ENCODE results near the gene SIAH2. TPM values are rescaled to one million over a fixed set of nuclear protein-coding genes. Genes with fewer than 3 reads are reported as not detected.

The SIAH2 gene
- total and polyA plus RNA-seq, 7 experiments from 2014 or later, result 13.9 to 39.2 (median 27.4) TPM

GRCh38 chr3:150761831-150762661 lies 923 bp downstream of the SIAH2 start:
- Histone ChIP-seq H3K4me1 (ENCODE audit: control insufficient read depth in 2 of 2, insufficient read depth in 2 of 2, low read length in 2 of 2) (peaks cover 22 to 26% of the 10 kb centered on the region in 2 donors), H3K4me3 (ENCODE audit: low read length) (peak overlapping the region; percentile 81), H3K36me3 (ENCODE audit: control insufficient read depth in 2 of 3, insufficient read depth in 3 of 3, low read length in 3 of 3) (peaks cover 0 to 3% (median 0%) of the 10 kb centered on the region in 3 experiments), H3K27ac (ENCODE audit: low read depth, low read length) (peak overlapping the region; percentile 99), H3K9me3 (ENCODE audit: control insufficient read depth in 2 of 3, low read length in 3 of 3) (no peaks in the 10 kb centered on the region), H3K27me3 (ENCODE audit: control insufficient read depth in 2 of 2, insufficient read depth in 2 of 2, low read length in 2 of 2) (no peaks in the 10 kb centered on the region)
- H3K4me3 Mint-ChIP-seq, result peak overlapping the region; percentile 86 to 98 (median 95)
- peaks cover 0 to 1% (median 0%) of the 10 kb centered on the region in 11 donors for H3K9me3 Mint-ChIP-seq
- no peaks in the 10 kb centered on the region for H3K27me3 Mint-ChIP-seq
- ChIA-PET POLR2A (interaction anchor here (0.6 to 6.5 kb wide), 16 partner anchors 10 to 1010 kb away, joined by 3 to 70 read pairs (median 8); partner anchors contain the start of genes COMMD2, EIF2A, ERICH6 and GPR171), CTCF (interaction anchor here (0.7 to 1.1 kb wide), 3 partner anchors 9 to 40 kb away, joined by 3 read pairs; no protein-coding TSS in a partner anchor)
- intact Hi-C loops (cut with micrococcal nuclease), result loop anchor here (2.0 to 10.0 kb wide), 11 partner anchors 235 to 1767 kb away; partner anchors contain the start of genes GPR171 (in 2 of the 2), COMMD2 (in 1 of the 2), GYG1 (in 1 of the 2) and HLTF (in 1 of the 2)
- peaks cover 0 to 24% (median 7%) of the 10 kb centered on the region in 5 donors for H3K36me3 Mint-ChIP-seq
- H3K4me1 Mint-ChIP-seq, result peaks cover 32 to 71% (median 56%) of the 10 kb centered on the region in 7 donors
- peak in 8 of 9 donors; percentile 16 to 46 (median 24) for DNase-seq
- ATAC-seq, result no peak
- H3K27ac Mint-ChIP-seq, result peak overlapping the region; percentile 88 to 100 (median 96)

GRCh38 chr3:150760431-150761200 lies 2.4 kb downstream of the SIAH2 start:
- ChIA-PET POLR2A (interaction anchor here (1.9 to 6.5 kb wide), 7 partner anchors 8 to 441 kb away, joined by 4 to 70 read pairs (median 24); partner anchors contain the start of genes EIF2A, ERICH6, GPR171 and SELENOT), CTCF (interaction anchor here (2.0 kb wide), 1 partner anchor 27 kb away, joined by 5 read pairs; no protein-coding TSS in a partner anchor)
- Histone ChIP-seq H3K9me3 (ENCODE audit: control insufficient read depth in 2 of 3, low read length in 3 of 3) (no peaks in the 10 kb centered on the region), H3K27me3 (ENCODE audit: control insufficient read depth in 2 of 2, insufficient read depth in 2 of 2, low read length in 2 of 2) (no peaks in the 10 kb centered on the region), H3K4me3 (ENCODE audit: low read length) (peak overlapping the region; percentile 81), H3K4me1 (ENCODE audit: control insufficient read depth in 2 of 2, insufficient read depth in 2 of 2, low read length in 2 of 2) (peaks cover 22 to 29% of the 10 kb centered on the region in 2 donors), H3K36me3 (ENCODE audit: control insufficient read depth in 2 of 3, insufficient read depth in 3 of 3, low read length in 3 of 3) (peaks cover 0 to 3% (median 0%) of the 10 kb centered on the region in 3 experiments), H3K27ac (ENCODE audit: low read depth, low read length) (peak overlapping the region; percentile 99)
- intact Hi-C loops (cut with micrococcal nuclease), result loop anchor here (1.0 to 10.0 kb wide), 14 partner anchors 9 to 1766 kb away; partner anchors contain the start of genes COMMD2 (in 1 of the 2), GPR171 (in 1 of the 2), GYG1 (in 1 of the 2) and HLTF (in 1 of the 2)
- ATAC-seq (no peak), DNase-seq (peak in 4 of 9 donors; percentile 12 to 56 (median 28))
- peak overlapping the region; percentile 88 to 100 (median 96) for H3K27ac Mint-ChIP-seq
- peaks cover 38 to 73% (median 69%) of the 10 kb centered on the region in 7 donors for H3K4me1 Mint-ChIP-seq
- peaks cover 0 to 1% (median 0%) of the 10 kb centered on the region in 11 donors for H3K9me3 Mint-ChIP-seq
- H3K36me3 Mint-ChIP-seq, result peaks cover 0 to 29% (median 7%) of the 10 kb centered on the region in 5 donors
- H3K4me3 Mint-ChIP-seq, result peak overlapping the region; percentile 86 to 98 (median 95)
- no peaks in the 10 kb centered on the region for H3K27me3 Mint-ChIP-seq

- Mint-ChIP-seq H3K9me3 (peaks cover 0 to 1% (median 0%) of the 10 kb centered on the region in 11 donors), H3K36me3 (peaks cover 0 to 30% (median 7%) of the 10 kb centered on the region in 5 donors), H3K27ac (peak overlapping the region; percentile 78 to 100 (median 93)), H3K27me3 (no peaks in the 10 kb centered on the region), H3K4me1 (peaks cover 40 to 72% (median 67%) of the 10 kb centered on the region in 7 donors), H3K4me3 (peak overlapping the region; percentile 86 to 98 (median 95))
- H3K4me3 ChIP-seq (ENCODE audit: low read length), result peak overlapping the region; percentile 81
- H3K4me1 ChIP-seq (ENCODE audit: control insufficient read depth in 2 of 2, insufficient read depth in 2 of 2, low read length in 2 of 2), result peaks cover 22 to 29% of the 10 kb centered on the region in 2 donors
- no peaks in the 10 kb centered on the region for H3K27me3 ChIP-seq (ENCODE audit: control insufficient read depth in 2 of 2, insufficient read depth in 2 of 2, low read length in 2 of 2)
- ChIA-PET POLR2A (interaction anchor here (0.8 to 6.5 kb wide), 2 partner anchors 157 to 220 kb away, joined by 4 to 40 read pairs; partner anchors contain the start of gene SELENOT), CTCF (interaction anchor here (0.6 to 2.0 kb wide), 2 partner anchors 28 to 406 kb away, joined by 3 to 5 read pairs; no protein-coding TSS in a partner anchor)
- H3K9me3 ChIP-seq (ENCODE audit: control insufficient read depth in 2 of 3, low read length in 3 of 3), result no peaks in the 10 kb centered on the region
- no peak for DNase-seq
- H3K27ac ChIP-seq (ENCODE audit: low read depth, low read length), result peak overlapping the region; percentile 99
- peaks cover 0 to 3% (median 0%) of the 10 kb centered on the region in 3 experiments for H3K36me3 ChIP-seq (ENCODE audit: control insufficient read depth in 2 of 3, insufficient read depth in 3 of 3, low read length in 3 of 3)
- ATAC-seq, result no peak
- intact Hi-C loops (cut with micrococcal nuclease), result loop anchor here (1.0 to 10.0 kb wide), 14 partner anchors 9 to 1765 kb away; partner anchors contain the start of genes COMMD2 (in 1 of the 2), GPR171 (in 1 of the 2), GYG1 (in 1 of the 2) and HLTF (in 1 of the 2)
Observed at GRCh38 chr3:150759947-150760346, 3.0 kb downstream of the SIAH2 start.

- Histone ChIP-seq H3K36me3 (ENCODE audit: control insufficient read depth in 2 of 3, insufficient read depth in 3 of 3, low read length in 3 of 3) (peaks cover 0 to 3% (median 0%) of the 10 kb centered on the region in 3 experiments), H3K4me1 (ENCODE audit: control insufficient read depth in 2 of 2, insufficient read depth in 2 of 2, low read length in 2 of 2) (peaks cover 18 to 28% of the 10 kb centered on the region in 2 donors), H3K4me3 (ENCODE audit: low read length) (peak overlapping the region; percentile 81), H3K27me3 (ENCODE audit: control insufficient read depth in 2 of 2, insufficient read depth in 2 of 2, low read length in 2 of 2) (no peaks in the 10 kb centered on the region), H3K9me3 (ENCODE audit: control insufficient read depth in 2 of 3, low read length in 3 of 3) (no peaks in the 10 kb centered on the region), H3K27ac (ENCODE audit: low read depth, low read length) (peak overlapping the region; percentile 99)
- POLR2A ChIA-PET, result interaction anchor here (0.8 to 6.5 kb wide), 3 partner anchors 17 to 220 kb away, joined by 3 to 40 read pairs (median 4); partner anchors contain the start of gene SELENOT
- Mint-ChIP-seq H3K4me1 (peaks cover 38 to 72% (median 62%) of the 10 kb centered on the region in 7 donors), H3K27ac (peak overlapping the region in 6 of 9 donors; percentile 88 to 100 (median 96)), H3K27me3 (no peaks in the 10 kb centered on the region), H3K9me3 (peaks cover 0 to 1% (median 0%) of the 10 kb centered on the region in 11 donors), H3K4me3 (peak overlapping the region in 9 of 10 donors; percentile 86 to 98 (median 94)), H3K36me3 (peaks cover 0 to 35% (median 9%) of the 10 kb centered on the region in 5 donors)
- CTCF ChIA-PET, result interaction anchor here (0.6 to 2.0 kb wide), 3 partner anchors 29 to 405 kb away, joined by 3 to 5 read pairs (median 3); no protein-coding TSS in a partner anchor
- intact Hi-C loops (cut with micrococcal nuclease), result no loop called here
- no peak for DNase-seq
- ATAC-seq, result no peak
Observed at GRCh38 chr3:150759319-150759718, 3.6 kb downstream of the SIAH2 start.

- H3K36me3 Mint-ChIP-seq, result peaks cover 3 to 45% (median 20%) of the 10 kb centered on the region in 5 donors
- ATAC-seq (no peak), DNase-seq (no peak)
- H3K9me3 Mint-ChIP-seq, result peaks cover 0 to 5% (median 0%) of the 10 kb centered on the region in 11 donors
- peaks cover 21 to 23% of the 10 kb centered on the region in 2 donors for H3K4me1 ChIP-seq (ENCODE audit: control insufficient read depth in 2 of 2, insufficient read depth in 2 of 2, low read length in 2 of 2)
- intact Hi-C loops (cut with micrococcal nuclease), result no loop called here
- H3K27ac ChIP-seq (ENCODE audit: low read depth, low read length), result no peak overlapping the region
- ChIA-PET CTCF (no interaction called here), POLR2A (no interaction called here)
- H3K36me3 ChIP-seq (ENCODE audit: control insufficient read depth in 2 of 3, insufficient read depth in 3 of 3, low read length in 3 of 3), result peaks cover 0 to 7% (median 0%) of the 10 kb centered on the region in 3 experiments
- no peaks in the 10 kb centered on the region for H3K9me3 ChIP-seq (ENCODE audit: control insufficient read depth in 2 of 3, low read length in 3 of 3)
- H3K4me3 ChIP-seq (ENCODE audit: low read length), result no peak overlapping the region
- peak overlapping the region in 5 of 10 donors; percentile 28 to 82 (median 47) for H3K4me3 Mint-ChIP-seq
- no peaks in the 10 kb centered on the region for H3K27me3 Mint-ChIP-seq
- H3K27me3 ChIP-seq (ENCODE audit: control insufficient read depth in 2 of 2, insufficient read depth in 2 of 2, low read length in 2 of 2), result no peaks in the 10 kb centered on the region
- peak overlapping the region in 6 of 9 donors; percentile 28 to 80 (median 50) for H3K27ac Mint-ChIP-seq
- peaks cover 41 to 79% (median 65%) of the 10 kb centered on the region in 7 donors for H3K4me1 Mint-ChIP-seq
Observed at GRCh38 chr3:150757768-150758167, 5.2 kb downstream of the SIAH2 start.

All from naive thymus-derived CD4-positive, alpha-beta T cell (primary cell).